SK-N-SH (cell line): ENCODE data around the gene AGMO. TPM values are rescaled to one million over a fixed set of nuclear protein-coding genes. Genes with fewer than 3 reads are reported as not detected.
"Not testable (repeated sequence)": the region's sequence is repeated elsewhere in the genome, so short reads cannot be mapped to it uniquely, and the experiment has no call there.

Experiments used
- CTCF ChIA-PET: fragments of 300-600, 350-600 bp; formaldehyde crosslinking; extraction: SDS; loops from one replicate; lab custom pipeline; 2021; lab: Yijun Ruan, JAX
- POLR2A ChIA-PET: fragments of 350-600 bp; sonication (Branson Sonifier 250); formaldehyde crosslinking; extraction: SDS; loops from one replicate; lab custom pipeline; 2020; ENCODE audit warnings: antibody characterized with exemption, inconsistent platforms; lab: Yijun Ruan, JAX
- DNase-seq: peaks from one replicate; pipeline ENCODE4 v3.0.0; 2012
- H2AFZ ChIP-seq: fragments of 200-600 bp; sonication (generic); 2 replicates; pipeline ENCODE4 v1.8.1; 2016; ENCODE audit warnings: antibody characterized with exemption, mild to moderate bottlenecking, low read depth
- H3F3A ChIP-seq: fragments of 200-600 bp; sonication (generic); replicated peaks from 2 replicates; pipeline ENCODE3; 2016; ENCODE audit warnings: antibody characterized with exemption, mild to moderate bottlenecking; ENCODE audit not compliant: insufficient read depth
- H3K27ac ChIP-seq, 2 experiments: fragments of 200-500 bp in 1 of 2; fragments of 200-600 bp in 1 of 2; sonication (Bioruptor generic) in 1 of 2; sonication (generic), shearing (Covaris generic) in 1 of 2; 2 replicates each; pipeline versions ENCODE4 v1.5.1 to v1.6.1; 2014 to 2016; ENCODE audit warnings: low read depth in 2 of 2, inconsistent platforms in 1 of 2, low read length in 1 of 2, mild to moderate bottlenecking in 1 of 2, mixed read lengths in 1 of 2
- H3K27me3 ChIP-seq: fragments of 200-600 bp; sonication (generic), shearing (Covaris generic); 2 replicates; pipeline ENCODE4 v1.6.1; 2016; ENCODE audit warnings: mixed run types; ENCODE audit not compliant: insufficient read depth
- H3K36me3 ChIP-seq, 2 experiments: fragments of 200-500 bp in 1 of 2; fragments of 200-600 bp in 1 of 2; sonication (Bioruptor generic) in 1 of 2; sonication (generic) in 1 of 2; replicated peaks in 1 of 2; 2 replicates each; pipeline versions ENCODE3 to v1.5.1; 2014 to 2016; ENCODE audit warnings: low read length in 1 of 2, mild to moderate bottlenecking in 1 of 2; ENCODE audit not compliant: insufficient read depth in 2 of 2, control insufficient read depth in 1 of 2
- H3K4me1 ChIP-seq, 2 experiments: fragments of 200-500 bp in 1 of 2; fragments of 200-600 bp in 1 of 2; sonication (Bioruptor generic) in 1 of 2; sonication (generic), shearing (Covaris generic) in 1 of 2; 2 replicates each; pipeline versions ENCODE4 v1.5.1 to v1.6.1; 2014 to 2016; ENCODE audit warnings: low read depth in 1 of 2, low read length in 1 of 2, mixed run types in 1 of 2; ENCODE audit not compliant: insufficient read depth in 2 of 2, control insufficient read depth in 1 of 2
- H3K4me2 ChIP-seq: fragments of 200-600 bp; sonication (generic), shearing (Covaris generic); 2 replicates; pipeline ENCODE4 v1.6.1; 2017; ENCODE audit warnings: mixed run types
- H3K4me3 ChIP-seq, 2 experiments: fragments of 200-500 bp in 1 of 2; fragments of 200-600 bp in 1 of 2; sonication (Bioruptor generic) in 1 of 2; sonication (generic), shearing (Covaris generic) in 1 of 2; 2 replicates each; pipeline versions ENCODE4 v1.5.1 to v1.8.1; 2014 to 2016; ENCODE audit warnings: low read depth in 2 of 2, inconsistent platforms in 1 of 2, low read length in 1 of 2, mild to moderate bottlenecking in 1 of 2, mixed read lengths in 1 of 2, moderate library complexity in 1 of 2
- H3K79me2 ChIP-seq: fragments of 200-600 bp; sonication (generic); 2 replicates; pipeline ENCODE4 v1.8.1; 2017; ENCODE audit warnings: mild to moderate bottlenecking; ENCODE audit not compliant: insufficient read depth
- H3K9ac ChIP-seq: fragments of 200-600 bp; sonication (generic); 2 replicates; pipeline ENCODE4 v1.6.1; 2017; ENCODE audit warnings: mixed run types
- H3K9me2 ChIP-seq: fragments of 200-600 bp; sonication (generic); 2 replicates; pipeline ENCODE4 v1.6.1; 2017; ENCODE audit warnings: mixed run types
- H3K9me3 ChIP-seq: fragments of 200-600 bp; sonication (generic); 2 replicates; pipeline ENCODE4 v1.6.1; 2017; ENCODE audit warnings: mixed run types, mild to moderate bottlenecking, moderate library complexity
- H4K20me1 ChIP-seq: fragments of 200-600 bp; sonication (generic); 2 replicates; pipeline ENCODE4 v1.6.1; 2017; ENCODE audit warnings: mild to moderate bottlenecking, mixed run types; ENCODE audit not compliant: insufficient read depth
- FOSL2 ChIP-seq: IDR thresholded peaks from 2 replicates; pipeline ENCODE4 v1.4.0; 2012; ENCODE audit warnings: low read depth, mild to moderate bottlenecking, moderate library complexity, borderline replicate concordance
- JUND ChIP-seq: IDR thresholded peaks from 2 replicates; pipeline ENCODE4 v1.4.0; 2012
- NFIC ChIP-seq: IDR thresholded peaks from 2 replicates; pipeline ENCODE4 v1.4.0; 2012; ENCODE audit warnings: borderline replicate concordance
- PBX3 ChIP-seq: IDR thresholded peaks from 2 replicates; pipeline ENCODE4; 2012
- RCOR1 ChIP-seq: fragments of 150-350 bp; IDR thresholded peaks from 2 replicates; pipeline ENCODE4 v1.6.1; 2017; ENCODE audit warnings: antibody characterized with exemption, low read length
- WGBS: methylation state at CpG from one replicate; pipeline ENCODE4 v1.1.6; 2017; ENCODE audit warnings: low lambda C conversion rate; 5-methylcytosine and 5-hydroxymethylcytosine counted together
- polyA plus RNA-seq, 3 experiments: library from polyadenylated mRNA; depleted of rRNA; stranded (reverse); fragments of >200 nt; gene quantifications; 2 replicates each; pipeline ENCODE4 v1.2.3, GENCODE V29; 2012

AGMO gene
- polyA plus RNA-seq, 1 of the 3 experiments (the other 2 are of a cell fraction): 0.05 TPM

GRCh38 chr7:15554081-15554480 lies 7.7 kb downstream of the AGMO start:
- Histone ChIP-seq H3K36me3 (no peaks in the 10 kb centered on the region), H3K4me3 (0 out of 4 replicates have a peak overlapping the region, but pooled peaks of 1 of the 2 experiments have one; percentile 0), H3K4me2 (peak overlapping the region; percentile 34; the same call in 1 of the 2 replicates), H3K27me3 (no peaks in the 10 kb centered on the region), H3K79me2 (no peaks in the 10 kb centered on the region), H3K9ac (peak overlapping the region; percentile 7; the same call in 1 of the 2 replicates), H3K9me3 (no peaks in the 10 kb centered on the region), H2AFZ (peak overlapping the region; percentile 64; the same call in 1 of the 2 replicates), H4K20me1 (no peaks in the 10 kb centered on the region), H3K27ac (peak overlapping the region in 1 of 2 experiments; percentile 65; a peak in 2 of 4 replicates), H3F3A (peaks cover 3% of the 10 kb centered on the region), H3K4me1 (peaks cover 3 to 10% of the 10 kb centered on the region in 2 experiments; a peak in 3 of 4 replicates), H3K9me2 (no peaks in the 10 kb centered on the region)
- WGBS: 9% methylated on average over 1 of the region's 1 CpG
- TF ChIP-seq FOSL2 (0 out of 2 replicates have a peak, but pooled peaks have one; percentile 23), NFIC (no peak), JUND (peak; percentile 35; the same call in 1 of the 2 replicates)
- ChIA-PET CTCF (interaction anchor here (0.6 to 2.2 kb wide), 6 partner anchors 9 to 836 kb away, joined by 3 to 10 read pairs (median 4); no protein-coding TSS in a partner anchor), POLR2A (no interaction called here)
- no peak for DNase-seq

GRCh38 chr7:15547320-15547719 lies 14.5 kb downstream of the AGMO start:
- H4K20me1 ChIP-seq, H3K27me3 ChIP-seq, CTCF ChIA-PET, H3K36me3 ChIP-seq, H3K4me2 ChIP-seq, H3K9me2 ChIP-seq, H3K4me3 ChIP-seq, H3K9ac ChIP-seq, H3K9me3 ChIP-seq, H3K4me1 ChIP-seq, DNase-seq, POLR2A ChIA-PET, H2AFZ ChIP-seq, H3K79me2 ChIP-seq, H3K27ac ChIP-seq, H3F3A ChIP-seq: not testable (repeated sequence)
- 74% methylated on average over 28 of the region's 29 CpGs for WGBS

- Histone ChIP-seq H3K4me3 (no peak overlapping the region), H4K20me1 (no peaks in the 10 kb centered on the region), H3K36me3 (peaks cover 0 to 3% of the 10 kb centered on the region in 2 experiments), H3F3A (no peaks in the 10 kb centered on the region), H3K4me2 (no peak overlapping the region), H3K27me3 (no peaks in the 10 kb centered on the region), H2AFZ (no peak overlapping the region), H3K79me2 (no peaks in the 10 kb centered on the region), H3K27ac (no peak overlapping the region), H3K9me2 (no peaks in the 10 kb centered on the region), H3K4me1 (no peaks in the 10 kb centered on the region), H3K9me3 (no peaks in the 10 kb centered on the region), H3K9ac (no peak overlapping the region)
- ChIA-PET POLR2A (no interaction called here), CTCF (no interaction called here)
- TF ChIP-seq RCOR1 (no peak), PBX3 (no peak)
- 55% methylated on average over 2 of the region's 2 CpGs for WGBS
- DNase-seq: no peak
Measured at GRCh38 chr7:15546272-15546792, 15.5 kb downstream of the AGMO start.
